WTC11 (cell line): Measurements from ENCODE around the gene NEK6. TPM values are rescaled to one million over a fixed set of nuclear protein-coding genes. Genes with fewer than 3 reads are reported as not detected.
"Not testable (repeated sequence)": the region's sequence is repeated elsewhere in the genome, so short reads cannot be mapped to it uniquely, and the experiment has no call there.

Experiments used
- ATAC-seq: fragments of 200-7000 bp; cut with Tn5 transposase; 2 replicates; pipeline ENCODE4 v1.10.0; 2021; ENCODE audit warnings: mild to moderate bottlenecking, moderate library complexity
- CTCF ChIA-PET: fragments of 300-600 bp; sonication (Branson Sonifier 250); formaldehyde crosslinking; loops from one replicate; lab custom pipeline; 2021; ENCODE audit warnings: antibody characterized with exemption; lab: Charles Lee
- POLR2A ChIA-PET: fragments of 350-600 bp; sonication (Branson Sonifier 250); formaldehyde crosslinking; loops from one replicate; lab custom pipeline; 2021; ENCODE audit warnings: antibody characterized with exemption; lab: Charles Lee
- DNase-seq: peaks from one replicate; pipeline ENCODE4 v3.0.0; 2021; ENCODE audit warnings: low spot score
- H3K27ac Mint-ChIP-seq: 2 replicates; pipeline ENCODE4 v1.8.0; 2021; ENCODE audit warnings: mixed read lengths
- H3K27me3 Mint-ChIP-seq: 2 replicates; pipeline ENCODE4 v1.8.0; 2021; ENCODE audit warnings: low read depth, mild to moderate bottlenecking, moderate library complexity, mixed read lengths
- H3K36me3 Mint-ChIP-seq: 2 replicates; pipeline ENCODE4 v1.8.0; 2021; ENCODE audit warnings: mixed read lengths
- H3K4me1 Mint-ChIP-seq: 2 replicates; pipeline ENCODE4 v1.8.0; 2022; ENCODE audit warnings: mixed read lengths
- H3K4me3 Mint-ChIP-seq: 2 replicates; pipeline ENCODE4 v1.8.0; 2021; ENCODE audit warnings: mild to moderate bottlenecking, moderate library complexity, mixed read lengths
- H3K9me3 Mint-ChIP-seq: 2 replicates; pipeline ENCODE4 v1.8.0; 2021; ENCODE audit warnings: mixed read lengths
- CBFB ChIP-seq: sonication (generic); formaldehyde crosslinking; IDR thresholded peaks from 2 replicates; pipeline ENCODE4 v1.8.1; 2022; ENCODE audit warnings: mild to moderate bottlenecking, low read depth, missing genetic modification reagents
- CREM ChIP-seq: sonication (generic); formaldehyde crosslinking; IDR thresholded peaks from 2 replicates; pipeline ENCODE4 v1.8.1; 2022; ENCODE audit warnings: mild to moderate bottlenecking, missing genetic modification reagents, moderate library complexity
- EMX1 ChIP-seq: fragments of 250-450 bp; sonication (Bioruptor Pico); IDR thresholded peaks from 2 replicates; pipeline ENCODE4 v1.8.0; 2021; ENCODE audit warnings: mild to moderate bottlenecking
- ESRRA ChIP-seq: sonication (generic); formaldehyde crosslinking; IDR thresholded peaks from 2 replicates; pipeline ENCODE4 v1.8.1; 2022; ENCODE audit warnings: mild to moderate bottlenecking, missing genetic modification reagents, borderline replicate concordance
- ETV6 ChIP-seq: sonication (generic); formaldehyde crosslinking; IDR thresholded peaks from 2 replicates; pipeline ENCODE4 v1.8.1; 2022; ENCODE audit warnings: mild to moderate bottlenecking, missing genetic modification reagents
- FOXK1 ChIP-seq: sonication (generic); formaldehyde crosslinking; IDR thresholded peaks from 2 replicates; pipeline ENCODE4 v1.8.0; 2022; ENCODE audit warnings: mild to moderate bottlenecking, moderate library complexity, missing genetic modification reagents
- FOXP1 ChIP-seq: sonication (generic); formaldehyde crosslinking; IDR thresholded peaks from 2 replicates; pipeline ENCODE4 v1.8.0; 2022; ENCODE audit warnings: missing genetic modification reagents, mild to moderate bottlenecking, moderate library complexity, borderline replicate concordance
- GTF2I ChIP-seq: fragments of 250-450 bp; sonication (Bioruptor Pico); conservative IDR thresholded peaks from 2 replicates; pipeline ENCODE4 v1.4.0; 2021; ENCODE audit warnings: mild to moderate bottlenecking
- IRF2 ChIP-seq: sonication (generic); formaldehyde crosslinking; IDR thresholded peaks from 2 replicates; pipeline ENCODE4 v1.8.0; 2022; ENCODE audit warnings: low read depth, missing genetic modification reagents, borderline replicate concordance
- KAT7 ChIP-seq: sonication (generic); formaldehyde crosslinking; IDR thresholded peaks from 2 replicates; pipeline ENCODE4 v1.8.1; 2023; ENCODE audit warnings: missing genetic modification reagents, mild to moderate bottlenecking, borderline replicate concordance
- MYBL2 ChIP-seq: sonication (generic); formaldehyde crosslinking; IDR thresholded peaks from 2 replicates; pipeline ENCODE4 v1.8.1; 2023; ENCODE audit warnings: mild to moderate bottlenecking, moderate library complexity, missing genetic modification reagents
- NFYB ChIP-seq: sonication (generic); formaldehyde crosslinking; conservative IDR thresholded peaks from 2 replicates; pipeline ENCODE4 v1.8.0; 2022; ENCODE audit warnings: low read depth, missing genetic modification reagents
- NR2C2 ChIP-seq: sonication (generic); formaldehyde crosslinking; IDR thresholded peaks from 2 replicates; pipeline ENCODE4 v1.8.0; 2022; ENCODE audit warnings: mild to moderate bottlenecking, missing genetic modification reagents
- PRRX2 ChIP-seq: fragments of 250-450 bp; sonication (Bioruptor Pico); IDR thresholded peaks from 2 replicates; pipeline ENCODE4 v1.8.0; 2021; ENCODE audit warnings: mild to moderate bottlenecking
- RORB ChIP-seq: fragments of 250-450 bp; sonication (Bioruptor Pico); IDR thresholded peaks from 2 replicates; pipeline ENCODE4 v1.9.0; 2021; ENCODE audit warnings: mild to moderate bottlenecking
- SOX15 ChIP-seq: fragments of 250-450 bp; sonication (Bioruptor Pico); IDR thresholded peaks from 2 replicates; pipeline ENCODE4 v1.9.0; 2021; ENCODE audit warnings: mild to moderate bottlenecking
- SP1 ChIP-seq: sonication (generic); formaldehyde crosslinking; conservative IDR thresholded peaks from 2 replicates; pipeline ENCODE4 v1.8.1; 2022; ENCODE audit warnings: missing genetic modification reagents
- TCF7 ChIP-seq: sonication (generic); formaldehyde crosslinking; IDR thresholded peaks from 2 replicates; pipeline ENCODE4 v1.8.0; 2022; ENCODE audit warnings: mild to moderate bottlenecking, low read depth, missing genetic modification reagents, moderate library complexity
- TP53 ChIP-seq: sonication (generic); formaldehyde crosslinking; IDR thresholded peaks from 2 replicates; pipeline ENCODE4 v1.8.1; 2023; ENCODE audit warnings: mild to moderate bottlenecking, missing genetic modification reagents
- USF2 ChIP-seq: sonication (generic); formaldehyde crosslinking; IDR thresholded peaks from 2 replicates; pipeline ENCODE4 v1.8.1; 2023; ENCODE audit warnings: mild to moderate bottlenecking, missing genetic modification reagents, moderate library complexity
- ZBTB21 ChIP-seq: sonication (generic); formaldehyde crosslinking; IDR thresholded peaks from 2 replicates; pipeline ENCODE4 v1.8.1; 2023; ENCODE audit warnings: mild to moderate bottlenecking, missing genetic modification reagents, borderline replicate concordance
- ZMAT4 ChIP-seq: fragments of 250-450 bp; sonication (Bioruptor Pico); IDR thresholded peaks from 2 replicates; pipeline ENCODE4 v1.9.0; 2021; ENCODE audit warnings: mild to moderate bottlenecking
- ZNF219 ChIP-seq: sonication (generic); formaldehyde crosslinking; IDR thresholded peaks from 2 replicates; pipeline ENCODE4 v1.8.0; 2023; ENCODE audit warnings: missing genetic modification reagents, mild to moderate bottlenecking, borderline replicate concordance
- ZNF232 ChIP-seq: sonication (generic); formaldehyde crosslinking; IDR thresholded peaks from 2 replicates; pipeline ENCODE4 v1.8.0; 2022; ENCODE audit warnings: mild to moderate bottlenecking, missing genetic modification reagents
- ZNF317 ChIP-seq: sonication (generic); formaldehyde crosslinking; IDR thresholded peaks from 2 replicates; pipeline ENCODE4 v1.8.1; 2023; ENCODE audit warnings: low read depth, mild to moderate bottlenecking, moderate library complexity, missing genetic modification reagents, borderline replicate concordance
- ZNF671 ChIP-seq: fragments of 250-450 bp; sonication (Bioruptor Pico); IDR thresholded peaks from 2 replicates; pipeline ENCODE4 v1.8.0; 2021; ENCODE audit warnings: mild to moderate bottlenecking
- total RNA-seq: library from RNA; stranded (reverse); gene quantifications from 3 replicates; pipeline ENCODE4 v1.2.3, GENCODE V29; 2021
- TF ChIP-seq, protein P1 (sequence below): sonication (generic); formaldehyde crosslinking; IDR thresholded peaks from 2 replicates; pipeline ENCODE4 v1.8.1; 2023; ENCODE audit warnings: mild to moderate bottlenecking, missing genetic modification reagents
- TF ChIP-seq, protein P2 (sequence below): sonication (generic); formaldehyde crosslinking; IDR thresholded peaks from 2 replicates; pipeline ENCODE4 v1.8.0; 2023; ENCODE audit warnings: missing genetic modification reagents
- TF ChIP-seq, protein P3 (sequence below): sonication (generic); formaldehyde crosslinking; IDR thresholded peaks from 2 replicates; pipeline ENCODE4 v1.8.1; 2023; ENCODE audit warnings: mild to moderate bottlenecking, missing genetic modification reagents

Gene NEK6
- total RNA-seq, 1 experiment from 2014 or later = 23.0 TPM

DNA sequence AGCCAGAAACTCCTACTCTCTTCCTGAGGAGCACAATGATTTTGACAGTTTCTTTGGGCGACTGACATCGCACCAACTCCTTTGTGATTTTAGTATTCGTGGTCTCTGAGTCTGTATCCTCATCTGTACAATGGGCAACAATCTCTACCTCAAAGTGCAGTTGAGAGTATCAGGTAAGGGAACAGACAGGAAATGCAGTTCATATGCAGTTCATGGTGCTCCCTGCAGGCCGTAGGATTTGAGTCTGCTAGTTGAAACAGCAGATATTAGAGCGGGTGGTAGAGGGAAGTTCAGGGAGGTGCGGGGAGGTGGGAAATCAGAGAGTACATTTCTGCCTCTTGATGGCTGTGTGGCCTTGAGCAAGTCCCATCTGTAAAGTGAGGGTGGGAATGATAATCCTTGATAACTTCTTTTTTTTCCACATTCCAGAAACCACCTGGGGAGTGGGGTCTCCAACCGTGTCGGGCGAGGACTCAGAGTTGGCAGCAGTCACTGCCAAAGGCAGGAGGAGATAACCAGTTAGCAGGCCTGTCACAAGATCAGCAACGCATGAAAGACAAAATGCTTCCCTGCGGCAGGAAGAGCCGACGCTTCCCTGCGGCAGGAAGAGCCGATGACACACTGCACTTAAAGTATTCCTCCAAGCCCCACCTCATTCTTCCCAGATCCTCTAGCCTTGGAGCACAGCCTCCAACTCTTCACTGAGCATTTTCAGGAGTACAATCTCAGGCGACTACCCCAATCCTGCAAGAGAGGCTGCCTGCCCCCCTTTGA, 6.0 kb upstream of the NEK6 start:
- DNase-seq = no peak
- ChIA-PET CTCF (no interaction called here), POLR2A (no interaction called here)
- TF ChIP-seq ZNF219 (CRISPR knock-in tag) (no peak), ESRRA (no peak), CREM (CRISPR knock-in tag) (no peak), TP53 (CRISPR knock-in tag) (no peak), ZNF232 (CRISPR knock-in tag) (no peak), ZNF671 (CRISPR knock-in tag) (no peak), ETV6 (CRISPR knock-in tag) (no peak), ZBTB21 (CRISPR knock-in tag) (no peak), KAT7 (CRISPR knock-in tag) (no peak), ZNF317 (CRISPR knock-in tag) (no peak), IRF2 (CRISPR knock-in tag) (no peak), NR2C2 (CRISPR knock-in tag) (no peak), EMX1 (CRISPR knock-in tag) (no peak), CBFB (CRISPR knock-in tag) (no peak), ZMAT4 (CRISPR knock-in tag) (no peak), FOXP1 (CRISPR knock-in tag) (no peak), SP1 (CRISPR knock-in tag) (no peak)
- TF ChIP-seq, protein P1, sequence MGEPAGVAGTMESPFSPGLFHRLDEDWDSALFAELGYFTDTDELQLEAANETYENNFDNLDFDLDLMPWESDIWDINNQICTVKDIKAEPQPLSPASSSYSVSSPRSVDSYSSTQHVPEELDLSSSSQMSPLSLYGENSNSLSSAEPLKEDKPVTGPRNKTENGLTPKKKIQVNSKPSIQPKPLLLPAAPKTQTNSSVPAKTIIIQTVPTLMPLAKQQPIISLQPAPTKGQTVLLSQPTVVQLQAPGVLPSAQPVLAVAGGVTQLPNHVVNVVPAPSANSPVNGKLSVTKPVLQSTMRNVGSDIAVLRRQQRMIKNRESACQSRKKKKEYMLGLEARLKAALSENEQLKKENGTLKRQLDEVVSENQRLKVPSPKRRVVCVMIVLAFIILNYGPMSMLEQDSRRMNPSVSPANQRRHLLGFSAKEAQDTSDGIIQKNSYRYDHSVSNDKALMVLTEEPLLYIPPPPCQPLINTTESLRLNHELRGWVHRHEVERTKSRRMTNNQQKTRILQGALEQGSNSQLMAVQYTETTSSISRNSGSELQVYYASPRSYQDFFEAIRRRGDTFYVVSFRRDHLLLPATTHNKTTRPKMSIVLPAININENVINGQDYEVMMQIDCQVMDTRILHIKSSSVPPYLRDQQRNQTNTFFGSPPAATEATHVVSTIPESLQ (CRISPR knock-in tag) = no peak
- Mint-ChIP-seq H3K27ac (no peak overlapping the region), H3K36me3 (no peaks in the 10 kb centered on the region), H3K9me3 (no peaks in the 10 kb centered on the region), H3K4me3 (no peak overlapping the region), H3K4me1 (peaks cover 17% of the 10 kb centered on the region), H3K27me3 (no peaks in the 10 kb centered on the region)
- ATAC-seq = no peak

DNA sequence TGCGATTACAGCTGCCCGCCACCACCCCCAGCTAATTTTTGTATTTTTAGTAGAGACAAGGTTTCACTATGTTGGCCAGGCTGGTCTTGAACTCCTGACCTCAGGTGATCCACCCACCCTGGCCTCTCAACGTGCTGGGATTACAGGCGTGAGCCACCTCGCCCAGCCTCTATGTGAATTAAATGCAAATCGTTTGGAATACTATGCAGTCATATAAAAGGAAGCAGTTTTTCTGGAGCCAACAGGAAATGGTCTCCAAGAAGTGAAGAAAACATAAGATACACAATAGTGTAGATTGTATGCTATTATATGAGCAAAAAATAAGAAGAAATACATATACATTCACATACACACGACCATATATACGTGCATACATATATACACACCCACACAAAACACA, 4.9 kb upstream of the NEK6 start:
- H3K36me3 Mint-ChIP-seq, POLR2A ChIA-PET, H3K27ac Mint-ChIP-seq, H3K4me3 Mint-ChIP-seq, H3K9me3 Mint-ChIP-seq, H3K27me3 Mint-ChIP-seq, ATAC-seq, CTCF ChIA-PET, DNase-seq: not testable (repeated sequence)
- peaks cover 22% of the 10 kb centered on the region for H3K4me1 Mint-ChIP-seq

- H3K27me3 Mint-ChIP-seq = peaks cover 2% of the 10 kb centered on the region; the same call in 1 of the 2 replicates
- H3K4me1 Mint-ChIP-seq = peaks cover 32% of the 10 kb centered on the region
- CTCF ChIA-PET = no interaction called here
- no peaks in the 10 kb centered on the region for H3K9me3 Mint-ChIP-seq
- no peak overlapping the region for H3K27ac Mint-ChIP-seq
- no peak for ATAC-seq
- H3K4me3 Mint-ChIP-seq = no peak overlapping the region
- POLR2A ChIA-PET = no interaction called here
- no peaks in the 10 kb centered on the region for H3K36me3 Mint-ChIP-seq
- no peak for DNase-seq
- TF ChIP-seq FOXK1 (CRISPR knock-in tag) (no peak), ZNF317 (CRISPR knock-in tag) (no peak), MYBL2 (CRISPR knock-in tag) (no peak), RORB (CRISPR knock-in tag) (no peak), NFYB (CRISPR knock-in tag) (no peak), USF2 (CRISPR knock-in tag) (no peak), PRRX2 (CRISPR knock-in tag) (no peak), SOX15 (CRISPR knock-in tag) (no peak), GTF2I (CRISPR knock-in tag) (no peak), TCF7 (no peak), FOXP1 (CRISPR knock-in tag) (no peak)
- TF ChIP-seq, protein P2, sequence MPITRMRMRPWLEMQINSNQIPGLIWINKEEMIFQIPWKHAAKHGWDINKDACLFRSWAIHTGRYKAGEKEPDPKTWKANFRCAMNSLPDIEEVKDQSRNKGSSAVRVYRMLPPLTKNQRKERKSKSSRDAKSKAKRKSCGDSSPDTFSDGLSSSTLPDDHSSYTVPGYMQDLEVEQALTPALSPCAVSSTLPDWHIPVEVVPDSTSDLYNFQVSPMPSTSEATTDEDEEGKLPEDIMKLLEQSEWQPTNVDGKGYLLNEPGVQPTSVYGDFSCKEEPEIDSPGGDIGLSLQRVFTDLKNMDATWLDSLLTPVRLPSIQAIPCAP (CRISPR knock-in tag) = no peak
- TF ChIP-seq, protein P3, sequence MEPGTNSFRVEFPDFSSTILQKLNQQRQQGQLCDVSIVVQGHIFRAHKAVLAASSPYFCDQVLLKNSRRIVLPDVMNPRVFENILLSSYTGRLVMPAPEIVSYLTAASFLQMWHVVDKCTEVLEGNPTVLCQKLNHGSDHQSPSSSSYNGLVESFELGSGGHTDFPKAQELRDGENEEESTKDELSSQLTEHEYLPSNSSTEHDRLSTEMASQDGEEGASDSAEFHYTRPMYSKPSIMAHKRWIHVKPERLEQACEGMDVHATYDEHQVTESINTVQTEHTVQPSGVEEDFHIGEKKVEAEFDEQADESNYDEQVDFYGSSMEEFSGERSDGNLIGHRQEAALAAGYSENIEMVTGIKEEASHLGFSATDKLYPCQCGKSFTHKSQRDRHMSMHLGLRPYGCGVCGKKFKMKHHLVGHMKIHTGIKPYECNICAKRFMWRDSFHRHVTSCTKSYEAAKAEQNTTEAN (CRISPR knock-in tag) = no peak
These were observed 3.5 kb upstream of the NEK6 start for GRCh38 chr9:124254261-124254682.
